Testis (tissue), 3 donors: ENCODE data around the gene ADAP1. TPM values are rescaled to one million over a fixed set of nuclear protein-coding genes. Genes with fewer than 3 reads are reported as not detected.
A peak's percentile ranks its signal among the peaks of the same experiment; 100 is the strongest.

ENCODE experiments used
- DNase-seq: peaks from one replicate; pipeline ENCODE4 v3.0.0-alpha.2; 2019
- H3K27ac ChIP-seq, 2 donors: fragments of 200-600 bp; sonication (generic); one replicate each; pipeline ENCODE4 v1.5.1; 2019
- H3K27me3 ChIP-seq: fragments of 200-600 bp; sonication (generic); one replicate; pipeline ENCODE4 v1.5.1; 2019
- H3K36me3 ChIP-seq: fragments of 200-600 bp; sonication (generic); one replicate; pipeline ENCODE4 v1.5.1; 2017; ENCODE audit warnings: low read depth; ENCODE audit errors: missing control alignments
- H3K4me1 ChIP-seq: fragments of 200-600 bp; sonication (generic); one replicate; pipeline ENCODE4 v1.5.1; 2019
- H3K4me3 ChIP-seq, 2 donors: fragments of 200-600 bp; sonication (generic); one replicate each; pipeline ENCODE4 v1.5.1; 2017 to 2019
- H3K9me3 ChIP-seq: fragments of 200-600 bp; sonication (generic); one replicate; pipeline ENCODE4 v1.5.1; 2017
- POLR2A ChIP-seq: fragments of 450-650 bp; IDR thresholded peaks from one replicate; pipeline ENCODE4 v1.6.1; 2017; ENCODE audit warnings: antibody characterized with exemption, mild to moderate bottlenecking, moderate library complexity
- WGBS, 2 donors: methylation state at CpG; one replicate each; pipeline ENCODE4 v1.1.5; 2018; 5-methylcytosine and 5-hydroxymethylcytosine counted together
- intact Hi-C: fragments of 100-400 bp; cut with DNase I; formaldehyde crosslinking; loops from one replicate; pipeline ENCODE4 v1.15.1; 2023; ENCODE audit warnings: low total_unique reads
- polyA plus RNA-seq: library from polyadenylated mRNA; stranded (reverse); fragments of 350-450 nt; fragmentation: Illumina TruSeq; extraction: RNeasy Lipid Tissue Mini Kit (QIAGEN cat#74804); gene quantifications from one replicate; pipeline ENCODE4 v1.2.3, GENCODE V29; 2014; ENCODE audit warnings: low read depth, low replicate concordance; ENCODE audit not compliant: insufficient read depth
- total RNA-seq, 2 donors: library from RNA; depleted of rRNA; stranded (reverse); fragments of >200 nt; gene quantifications; one replicate each; pipeline ENCODE4 v1.2.3, GENCODE V29; 2016
- TF ChIP-seq, protein P1 (sequence below), 3 experiments: fragments of 450-650 bp in 2 of 3; fragments of 200-600 bp in 1 of 3; sonication (generic) in 1 of 3; IDR thresholded peaks; one replicate each; pipeline ENCODE4 v1.5.1; 2016 to 2019; ENCODE audit warnings: antibody characterized with exemption in 3 of 3, mild to moderate bottlenecking in 2 of 3, moderate library complexity in 1 of 3

Gene ADAP1
- total and polyA plus RNA-seq, 3 donors from 2014 or later: 2.4 to 10.9 (median 6.1) TPM

GRCh38 chr7:885261-885892 is 69.1 kb downstream of the ADAP1 start:
- peaks cover 15% of the 10 kb centered on the region for H3K4me1 ChIP-seq
- H3K27me3 ChIP-seq: no peaks in the 10 kb centered on the region
- no peak for TF ChIP-seq POLR2A
- H3K4me3 ChIP-seq: no peak overlapping the region
- H3K9me3 ChIP-seq: no peaks in the 10 kb centered on the region
- DNase-seq: no peak
- no peaks in the 10 kb centered on the region for H3K36me3 ChIP-seq
- WGBS, 2 donors: 68 to 84% methylated on average over 11 to 25 of the region's 25 CpGs
- intact Hi-C loops: no loop called here
- no peak overlapping the region for H3K27ac ChIP-seq

DNA sequence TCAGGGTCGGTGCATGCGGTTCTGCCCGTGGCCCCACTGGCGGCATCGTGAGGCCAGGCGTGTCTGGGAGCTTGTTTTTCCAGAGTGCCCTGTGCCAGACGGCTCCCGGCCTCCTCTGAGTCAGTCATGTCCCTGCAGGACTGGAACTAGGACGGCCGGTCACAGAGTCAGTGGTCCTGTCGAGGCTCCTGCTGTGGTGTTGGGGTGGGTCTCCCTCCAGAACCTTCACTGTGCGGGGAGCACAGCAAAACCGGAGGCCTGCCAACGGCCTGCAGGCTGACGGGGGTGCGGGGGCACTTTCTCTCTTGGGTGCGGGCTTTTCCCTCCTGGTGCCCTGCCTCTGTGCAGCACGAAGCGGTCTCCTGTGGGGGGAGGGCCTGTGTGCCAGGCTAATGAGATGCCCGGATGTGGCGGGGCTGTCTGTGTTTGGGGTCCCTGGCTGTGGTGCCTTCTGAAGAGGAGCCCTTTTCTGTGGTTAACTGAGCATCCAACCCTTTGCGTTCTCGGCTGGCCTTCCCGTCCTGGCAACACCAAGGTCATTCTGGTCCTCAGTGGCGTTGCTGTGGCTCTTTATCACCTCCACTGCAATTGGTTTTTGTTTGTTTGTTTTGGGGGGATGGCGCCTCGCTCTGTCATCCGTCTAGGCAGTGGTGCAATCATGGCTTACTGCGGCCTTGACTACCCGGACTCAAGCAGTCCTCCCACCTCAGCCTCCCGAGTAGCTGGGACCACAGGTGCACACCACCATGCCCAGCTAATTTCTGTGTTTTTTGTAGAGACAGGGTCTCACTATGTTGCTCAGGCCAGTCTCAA is 70.1 kb downstream of the ADAP1 start:
- TF ChIP-seq, protein P1, sequence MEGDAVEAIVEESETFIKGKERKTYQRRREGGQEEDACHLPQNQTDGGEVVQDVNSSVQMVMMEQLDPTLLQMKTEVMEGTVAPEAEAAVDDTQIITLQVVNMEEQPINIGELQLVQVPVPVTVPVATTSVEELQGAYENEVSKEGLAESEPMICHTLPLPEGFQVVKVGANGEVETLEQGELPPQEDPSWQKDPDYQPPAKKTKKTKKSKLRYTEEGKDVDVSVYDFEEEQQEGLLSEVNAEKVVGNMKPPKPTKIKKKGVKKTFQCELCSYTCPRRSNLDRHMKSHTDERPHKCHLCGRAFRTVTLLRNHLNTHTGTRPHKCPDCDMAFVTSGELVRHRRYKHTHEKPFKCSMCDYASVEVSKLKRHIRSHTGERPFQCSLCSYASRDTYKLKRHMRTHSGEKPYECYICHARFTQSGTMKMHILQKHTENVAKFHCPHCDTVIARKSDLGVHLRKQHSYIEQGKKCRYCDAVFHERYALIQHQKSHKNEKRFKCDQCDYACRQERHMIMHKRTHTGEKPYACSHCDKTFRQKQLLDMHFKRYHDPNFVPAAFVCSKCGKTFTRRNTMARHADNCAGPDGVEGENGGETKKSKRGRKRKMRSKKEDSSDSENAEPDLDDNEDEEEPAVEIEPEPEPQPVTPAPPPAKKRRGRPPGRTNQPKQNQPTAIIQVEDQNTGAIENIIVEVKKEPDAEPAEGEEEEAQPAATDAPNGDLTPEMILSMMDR (IDR thresholded peaks at IDR 0.05): no peak
- no peak for TF ChIP-seq POLR2A
- no peak for DNase-seq
- no peak overlapping the region for H3K4me3 ChIP-seq
- H3K27me3 ChIP-seq: no peaks in the 10 kb centered on the region
- WGBS, 2 donors: 63 to 82% methylated on average over 26 of the region's 31 CpGs
- H3K36me3 ChIP-seq: no peaks in the 10 kb centered on the region
- H3K27ac ChIP-seq: no peak overlapping the region
- H3K4me1 ChIP-seq: peaks cover 15% of the 10 kb centered on the region
- intact Hi-C loops: no loop called here
- H3K9me3 ChIP-seq: no peaks in the 10 kb centered on the region

DNA sequence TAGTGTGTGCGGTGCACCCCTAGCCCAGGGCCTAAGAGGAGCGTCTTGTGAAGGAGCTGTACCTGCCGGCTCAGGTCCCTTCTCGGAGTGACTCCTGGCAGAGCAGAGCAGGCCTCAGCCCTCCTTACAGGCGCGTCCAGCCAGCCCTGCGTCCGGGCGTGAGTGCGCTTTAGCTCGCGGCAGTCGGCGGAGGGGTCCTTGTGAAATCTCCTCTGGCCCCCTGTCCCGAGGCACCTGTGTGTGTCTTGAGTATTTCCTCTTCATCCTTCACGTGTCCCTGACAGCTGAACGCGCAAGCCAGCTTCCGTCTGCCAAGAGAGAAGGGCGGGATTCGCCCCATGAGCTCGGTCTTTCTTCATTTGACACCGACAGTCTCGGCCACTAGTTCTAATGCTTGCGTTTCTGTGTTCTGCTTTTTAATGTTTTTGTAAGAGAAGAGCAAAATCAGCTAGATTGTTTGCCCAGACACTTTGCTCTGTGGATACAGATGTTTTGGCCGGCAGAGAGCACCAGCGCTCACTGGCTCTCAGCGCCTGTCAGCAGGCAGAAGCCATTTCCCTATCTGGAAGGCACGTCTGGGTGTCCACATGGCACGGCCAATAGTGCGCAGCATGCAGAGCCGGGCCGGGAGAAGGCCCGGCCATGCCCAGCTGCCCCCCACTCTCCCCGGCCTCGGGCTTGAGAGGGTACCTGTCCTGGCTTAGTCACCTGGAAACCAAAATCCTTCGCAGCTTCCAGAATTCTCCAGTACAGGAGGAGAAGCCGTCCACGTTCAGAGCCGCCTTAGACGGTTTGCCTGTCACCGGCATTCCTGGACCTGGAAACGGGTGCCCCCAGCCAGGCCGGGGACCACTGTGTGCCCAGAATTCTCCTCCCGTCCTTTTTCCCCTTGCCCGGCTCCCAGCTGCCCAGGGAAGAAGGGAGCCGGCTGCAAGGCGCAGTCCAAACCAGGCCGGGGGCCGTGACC is 71.1 kb downstream of the ADAP1 start:
- Histone ChIP-seq H3K4me3 (no peak overlapping the region), H3K27me3 (no peaks in the 10 kb centered on the region), H3K36me3 (no peaks in the 10 kb centered on the region), H3K27ac (no peak overlapping the region), H3K9me3 (no peaks in the 10 kb centered on the region), H3K4me1 (peaks cover 21% of the 10 kb centered on the region)
- DNase-seq: peak; percentile 45
- TF ChIP-seq, protein P1 (IDR thresholded peaks at IDR 0.05): no peak
- no peak for TF ChIP-seq POLR2A
- intact Hi-C loops: no loop called here
- 69 to 71% methylated on average over 34 to 50 of the region's 50 CpGs for WGBS, 2 donors

DNA sequence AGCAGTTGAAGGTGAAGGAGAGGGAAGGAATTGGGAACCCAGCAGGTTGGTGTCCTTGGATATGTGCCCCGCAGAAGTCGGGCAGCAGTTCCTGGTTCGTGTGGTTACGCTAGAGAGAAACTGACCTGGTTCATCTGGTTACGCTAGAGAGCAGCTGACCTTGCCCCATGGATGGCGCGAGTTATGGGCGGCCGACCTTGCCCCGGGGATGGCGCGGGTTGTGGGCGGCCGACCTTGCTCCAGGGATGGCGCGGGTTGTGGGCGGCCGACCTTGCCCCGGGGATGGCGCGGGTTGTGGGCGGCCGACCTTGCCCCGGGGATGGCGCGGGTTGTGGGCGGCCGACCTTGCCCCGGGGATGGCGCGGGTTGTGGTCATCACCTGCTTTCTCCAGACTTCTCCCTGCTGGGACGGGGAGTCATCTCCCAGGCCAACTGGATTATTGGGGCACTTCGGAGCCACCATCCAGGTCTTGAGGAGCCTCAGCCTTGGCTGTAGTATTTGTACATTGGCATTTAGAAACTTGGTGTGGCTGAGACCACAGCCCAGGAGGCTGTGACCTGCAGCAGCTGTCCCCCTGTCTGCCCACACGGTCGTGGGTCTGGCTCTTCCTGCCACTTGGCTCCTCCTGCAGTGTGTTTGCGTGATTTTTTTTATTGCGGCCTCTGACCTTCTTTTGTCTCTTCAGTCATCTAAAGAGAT is 72.0 kb downstream of the ADAP1 start:
- no peak for TF ChIP-seq POLR2A
- TF ChIP-seq, protein P1 (IDR thresholded peaks at IDR 0.05): no peak
- H3K4me1 ChIP-seq: peaks cover 21% of the 10 kb centered on the region

More for the DNA sequence above, 72.0 kb downstream of the ADAP1 start:
- intact Hi-C loops: no loop called here
- Histone ChIP-seq H3K4me3 (no peak overlapping the region), H3K9me3 (no peaks in the 10 kb centered on the region), H3K27ac (no peak overlapping the region), H3K36me3 (no peaks in the 10 kb centered on the region), H3K27me3 (no peaks in the 10 kb centered on the region)
- 90 to 94% methylated on average over 34 to 37 of the region's 37 CpGs for WGBS, 2 donors
- DNase-seq: no peak
